HG03139 (cell line): Measurements from ENCODE around the gene FKBP1A.

Source experiments
- ATAC-seq: cut with Tn5 transposase; IDR thresholded peaks from one replicate; pipeline ENCODE4 v1.9.1; 2021; ENCODE audit not compliant: unreplicated experiment

The FKBP1A gene

GRCh38 chr20:1335961-1336698 lies 56.7 kb downstream of the FKBP1A start:
- no peak for ATAC-seq

DNA sequence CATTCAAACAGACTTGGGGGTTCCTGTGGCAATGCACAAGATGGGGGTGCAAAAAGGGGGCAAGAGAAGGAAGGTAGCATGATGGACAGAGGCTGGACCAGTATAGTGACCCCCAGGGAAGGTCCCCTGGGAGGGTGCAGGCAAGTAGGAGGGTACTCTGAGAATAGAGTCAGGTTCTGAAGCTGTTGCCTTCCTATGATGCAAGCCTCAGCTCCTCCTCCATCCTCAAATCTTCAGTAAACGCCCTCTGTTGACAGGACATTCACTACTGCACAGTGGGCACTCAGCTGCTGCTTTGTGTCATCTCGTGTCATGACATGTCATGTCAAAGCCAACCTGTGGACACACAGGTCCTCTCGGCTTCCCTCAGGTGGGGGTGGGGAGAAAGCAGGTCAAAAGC lies 58.1 kb downstream of the FKBP1A start:
- ATAC-seq: no peak

- no peak for ATAC-seq
Measured at GRCh38 chr20:1334370-1334731, 58.5 kb downstream of the FKBP1A start.

GRCh38 chr20:1333462-1334369 lies 59.1 kb downstream of the FKBP1A start:
- no peak for ATAC-seq

- no peak for ATAC-seq
Measured at GRCh38 chr20:1332749-1333300, 60.0 kb downstream of the FKBP1A start.

DNA sequence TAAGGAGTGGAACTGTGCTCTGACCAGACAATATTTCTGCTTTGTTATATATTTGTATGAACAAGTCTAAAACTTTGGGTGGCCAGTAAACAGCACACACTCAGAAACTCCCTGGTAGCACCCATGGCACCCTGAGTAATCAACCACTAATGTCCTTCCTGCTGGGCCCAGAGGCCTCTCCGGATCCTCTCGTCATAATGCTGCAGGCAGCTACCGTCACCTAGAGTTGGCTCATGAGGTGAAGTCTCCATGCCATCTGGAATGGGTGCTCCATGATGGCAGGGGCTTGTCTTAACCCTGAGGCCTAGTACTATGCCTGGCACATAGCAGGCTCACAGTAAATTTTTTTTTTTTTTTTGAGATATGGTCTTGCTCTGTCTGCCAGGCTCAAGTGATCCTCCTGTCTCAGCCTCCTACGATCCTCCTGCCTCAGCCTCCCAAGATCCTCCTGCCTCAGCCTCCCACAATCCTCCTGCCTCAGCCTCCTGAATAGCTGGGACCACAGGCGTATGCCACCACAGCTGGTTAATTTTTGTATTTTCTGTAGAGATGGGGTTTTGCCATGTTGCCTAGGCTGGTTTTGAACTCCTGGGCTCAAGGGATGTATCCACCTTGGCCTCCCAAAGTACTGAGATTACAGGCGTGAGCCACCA lies 60.9 kb downstream of the FKBP1A start:
- ATAC-seq: no peak

GRCh38 chr20:1331101-1331500 lies 61.8 kb downstream of the FKBP1A start:
- ATAC-seq: no peak

- no peak for ATAC-seq
Measured at GRCh38 chr20:1330075-1330830, 62.6 kb downstream of the FKBP1A start.

DNA sequence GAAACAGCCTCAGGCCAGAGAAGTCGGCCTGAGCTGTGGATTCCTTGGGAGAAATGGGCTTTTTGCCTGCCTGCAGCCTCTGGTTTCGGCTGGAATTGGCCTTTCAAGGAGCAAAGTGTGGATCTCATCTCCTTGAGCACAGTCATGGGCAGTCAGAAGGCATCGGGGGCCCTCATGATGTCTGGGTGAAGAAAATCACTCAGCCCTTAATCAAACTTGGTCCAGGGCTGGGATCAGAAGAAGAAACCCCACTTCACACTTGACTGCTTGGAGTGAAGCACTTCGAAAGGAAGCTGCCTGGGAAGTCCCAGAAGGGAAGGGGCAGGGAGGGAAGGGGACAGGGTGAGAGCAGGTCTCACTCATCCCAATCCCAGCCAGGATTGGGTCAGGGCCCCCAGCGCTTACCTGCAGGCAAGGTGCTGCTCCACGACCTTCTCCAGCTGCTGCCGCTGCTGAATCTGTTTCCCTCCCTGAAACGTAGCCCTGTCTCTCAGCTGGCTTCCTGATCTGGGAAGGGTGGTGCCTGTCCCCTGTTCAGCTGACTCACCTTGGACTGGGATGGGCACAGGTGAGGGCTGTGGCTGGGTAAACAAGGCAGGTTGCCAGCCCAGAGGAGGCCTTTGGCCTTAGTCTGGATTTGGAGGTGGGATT lies 64.0 kb downstream of the FKBP1A start, which contains the start of gene SDCBP2:
TSS of gene SDCBP2 (minus strand) at position 460 of the 651 bp plus-strand sequence. CDS start 8,723 bp downstream, outside the sequence.
- ATAC-seq: no peak

GRCh38 chr20:1327827-1328679 lies 64.8 kb downstream of the FKBP1A start:
- ATAC-seq: no peak

GRCh38 chr20:1327241-1327653 lies 65.6 kb downstream of the FKBP1A start:
- no peak for ATAC-seq

- no peak for ATAC-seq
Measured at GRCh38 chr20:1326031-1326930, 66.6 kb downstream of the FKBP1A start.

- ATAC-seq: peak; percentile 72
Measured at GRCh38 chr20:1325173-1326030, 67.5 kb downstream of the FKBP1A start.

DNA sequence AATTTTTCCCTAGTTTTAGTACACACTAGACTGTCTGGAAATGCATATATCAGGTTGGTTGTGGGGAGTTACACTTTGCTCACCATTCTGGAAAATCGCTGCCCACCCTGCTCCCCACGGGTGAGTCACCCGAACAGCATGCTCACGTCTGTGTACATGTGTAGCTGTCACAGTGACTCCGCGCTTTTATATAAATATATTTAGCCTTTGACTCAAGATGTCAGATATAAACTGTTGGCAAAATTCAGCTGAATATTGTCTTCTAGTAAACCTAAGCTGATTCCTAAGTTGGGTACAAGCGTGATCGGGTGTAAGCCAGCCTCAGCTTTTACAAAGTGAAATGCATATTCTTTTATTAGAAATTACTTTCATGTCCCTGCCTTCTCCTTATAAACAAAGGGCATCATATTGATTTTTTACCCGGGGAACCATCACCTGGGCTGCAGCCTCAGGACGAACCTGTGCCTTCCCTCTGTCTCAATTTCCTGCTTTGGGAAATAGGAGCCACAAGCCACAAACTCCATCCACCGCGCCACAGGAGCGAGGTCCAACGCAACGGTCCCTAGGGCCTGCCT lies 68.2 kb downstream of the FKBP1A start:
- no peak for ATAC-seq

GRCh38 chr20:1323830-1324597 lies 68.8 kb downstream of the FKBP1A start:
- no peak for ATAC-seq

GRCh38 chr20:1323256-1323655 lies 69.6 kb downstream of the FKBP1A start:
- ATAC-seq: no peak
